Activated CD4-positive, alpha-beta T cell treated with anti-CD3 and anti-CD28 coated beads, Interleukin-2, Interleukin-6, amounts not matched to agents 100 ng/mL and 50 ng/mL, durations not matched to agents 16 hours and 8 hours (primary cell): Measurements from ENCODE around the gene CAB39L.
"Not testable (repeated sequence)": the region's sequence is repeated elsewhere in the genome, so short reads cannot be mapped to it uniquely, and the experiment has no call there.

ENCODE experiments used
- DNase-seq: peaks from one replicate; pipeline ENCODE4 v3.0.0-alpha.2; 2020

Gene CAB39L

DNA sequence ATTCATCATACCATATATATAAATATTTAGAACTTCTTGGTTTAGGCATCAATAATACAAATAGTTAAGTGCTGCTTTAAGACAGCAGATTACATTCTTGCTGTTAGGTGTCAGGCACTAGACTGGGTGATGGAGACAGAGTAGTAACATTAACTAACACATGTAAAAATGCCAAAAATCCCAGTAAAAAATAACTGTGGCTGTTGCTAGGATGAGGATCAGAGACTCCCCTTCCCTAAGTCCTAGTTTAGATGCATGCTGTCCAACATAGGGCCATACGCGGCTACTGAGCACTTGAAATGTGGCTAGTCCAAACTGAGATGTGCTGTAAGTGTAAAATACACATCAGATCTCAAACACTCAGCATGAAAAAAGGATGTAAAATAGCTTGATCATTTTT lies 101.4 kb downstream of the CAB39L start:
- DNase-seq: no peak

DNA sequence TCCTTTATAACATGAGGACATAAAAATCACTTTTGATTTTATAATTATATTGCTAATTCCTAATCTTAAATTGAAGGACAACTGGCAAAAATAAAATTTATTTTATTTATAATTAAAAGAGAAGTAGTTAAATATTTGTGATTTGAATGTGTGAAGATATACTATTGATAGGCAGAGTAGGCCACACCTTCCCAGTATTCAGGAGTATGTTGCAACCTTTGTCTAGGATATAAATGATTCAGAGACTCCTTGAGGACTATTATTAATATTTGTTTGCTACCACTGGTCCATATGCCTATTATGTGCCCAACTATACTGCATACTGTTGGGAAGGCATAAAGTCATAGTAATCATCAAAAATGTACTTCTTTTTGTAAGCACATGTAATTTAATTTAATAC lies 101.9 kb downstream of the CAB39L start:
- DNase-seq: no peak

DNA sequence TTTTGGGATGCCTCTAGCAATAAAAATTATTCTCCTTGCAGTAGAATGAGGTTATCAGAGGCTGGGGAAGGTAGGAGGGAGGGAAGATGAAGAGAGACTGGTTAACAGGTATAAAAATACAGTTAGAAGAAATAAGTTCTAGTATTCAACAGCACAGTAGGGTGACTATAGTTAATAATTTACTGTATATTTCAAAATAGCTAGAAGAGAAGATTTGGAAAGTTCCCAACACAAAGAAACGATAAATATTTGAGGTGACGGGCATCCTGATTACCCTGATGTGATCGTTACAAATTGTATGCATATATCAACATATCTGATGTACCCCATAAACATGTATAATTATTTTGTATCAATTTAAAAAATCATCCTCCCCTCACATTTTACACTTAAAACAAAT lies 102.3 kb downstream of the CAB39L start:
- DNase-seq: no peak

GRCh38 chr13:49340161-49340560 lies 103.7 kb downstream of the CAB39L start:
- DNase-seq: no peak

- DNase-seq: no peak
These were observed 107.2 kb downstream of the CAB39L start for GRCh38 chr13:49336655-49337054.

GRCh38 chr13:49330546-49330864 lies 113.4 kb downstream of the CAB39L start:
- no peak for DNase-seq

GRCh38 chr13:49329831-49330545 lies 113.9 kb downstream of the CAB39L start:
- DNase-seq: no peak

- not testable (repeated sequence) for DNase-seq
These were observed 116.7 kb downstream of the CAB39L start for GRCh38 chr13:49327145-49327544.

GRCh38 chr13:49326222-49326917 lies 117.5 kb downstream of the CAB39L start:
- DNase-seq: no peak

DNA sequence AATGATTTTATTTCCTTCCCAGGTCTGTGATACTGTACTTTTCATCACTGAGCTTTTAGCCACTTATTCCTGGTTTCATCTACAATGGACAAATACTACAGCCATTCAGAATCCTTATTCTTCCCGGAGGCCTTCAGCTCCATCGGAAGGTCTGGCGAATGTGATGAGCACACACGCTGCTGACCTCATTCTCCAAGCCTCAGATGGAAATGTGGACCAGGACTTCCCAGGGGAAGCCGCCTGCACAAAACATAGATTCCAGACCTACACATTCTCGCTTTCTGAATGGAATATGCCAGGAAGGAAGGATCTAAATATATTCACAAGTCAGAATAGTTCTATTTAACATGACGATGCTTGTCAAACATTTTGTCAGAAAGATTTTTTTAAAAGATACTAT lies 120.5 kb downstream of the CAB39L start:
- DNase-seq: no peak

DNA sequence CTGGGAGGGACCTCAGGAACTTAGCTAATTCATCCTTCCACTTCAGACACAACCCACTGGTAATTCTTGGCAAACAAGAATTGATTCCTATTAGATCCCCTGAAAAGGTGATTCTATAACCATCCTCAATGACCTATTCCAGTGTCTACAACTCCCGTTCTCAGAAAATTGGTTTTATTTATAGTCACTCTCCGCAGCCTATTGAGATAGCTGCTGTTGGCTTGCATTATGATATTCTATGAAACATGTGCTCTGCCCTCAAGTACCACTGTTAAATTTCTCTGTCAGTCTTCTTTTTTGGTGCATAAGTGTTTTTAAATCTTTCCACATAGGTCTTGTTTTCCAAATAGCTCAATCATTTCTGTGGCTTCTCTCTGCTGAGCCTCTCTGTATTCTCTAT lies 121.2 kb downstream of the CAB39L start:
- DNase-seq: no peak

DNA sequence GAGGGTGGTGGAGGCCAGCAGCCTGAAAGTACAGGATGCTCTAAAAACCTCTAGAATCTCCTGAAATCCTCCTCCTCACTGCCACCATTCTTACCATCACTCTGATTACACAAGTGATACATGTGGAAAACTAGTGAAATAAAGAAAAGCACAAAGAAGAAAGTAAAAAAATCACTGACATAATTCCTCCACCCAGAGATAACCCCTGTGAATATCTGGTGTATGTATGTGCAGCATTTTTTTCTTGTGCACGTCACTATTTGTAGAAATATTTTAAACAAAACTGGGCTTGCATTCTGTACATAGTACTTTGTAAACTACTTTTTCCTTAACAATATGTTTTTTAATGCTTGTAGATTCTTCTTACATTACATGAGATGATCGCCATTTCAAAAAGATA lies 122.9 kb downstream of the CAB39L start:
- DNase-seq: no peak

DNA sequence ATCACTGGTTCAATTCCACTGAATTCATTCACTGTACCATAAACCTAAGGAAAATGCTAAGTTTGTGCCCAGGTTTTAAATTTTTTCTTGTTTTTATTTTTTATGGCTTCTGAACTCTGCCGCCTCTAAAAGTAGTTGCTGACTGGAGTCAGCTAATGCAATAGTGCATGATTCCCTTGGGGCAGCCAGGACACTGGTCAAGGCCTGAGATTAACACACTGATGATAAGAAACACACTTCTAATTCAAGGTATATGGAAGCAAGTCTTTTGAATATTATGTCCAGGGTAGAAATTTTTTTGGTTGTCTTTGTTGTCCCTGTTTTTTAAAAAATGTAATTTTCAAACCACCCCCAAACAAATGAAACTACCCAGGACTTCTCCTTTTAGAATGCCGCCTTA lies 123.9 kb downstream of the CAB39L start:
- DNase-seq: no peak

- DNase-seq: no peak
These were observed 124.3 kb downstream of the CAB39L start for GRCh38 chr13:49319551-49319950.

- no peak for DNase-seq
These were observed 127.9 kb downstream of the CAB39L start for GRCh38 chr13:49315756-49316482.

DNA sequence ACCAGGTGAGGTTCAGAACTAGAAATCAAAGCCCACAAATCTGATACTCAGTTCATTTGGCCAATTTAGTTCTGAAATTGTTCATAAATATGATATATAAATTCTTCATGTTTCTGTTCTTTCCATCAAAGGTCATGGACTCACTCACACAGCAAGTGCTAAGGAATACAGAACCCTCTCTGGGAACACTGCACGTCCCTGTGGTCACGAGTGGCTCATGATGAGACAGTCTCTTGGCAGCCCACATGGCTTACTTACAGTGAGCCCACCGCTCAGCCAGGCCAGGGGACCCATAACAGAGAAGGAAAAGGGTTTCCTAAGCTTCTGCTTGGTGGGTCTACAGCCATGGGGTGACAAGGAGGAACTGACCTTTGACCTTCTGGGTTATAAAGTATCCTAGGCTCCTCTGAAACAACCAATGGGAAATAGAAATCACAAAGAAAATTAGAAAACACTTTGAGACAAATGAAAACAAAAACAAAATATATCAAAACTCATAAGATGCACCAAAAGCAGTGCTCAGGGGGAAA lies 128.8 kb downstream of the CAB39L start:
- no peak for DNase-seq

- DNase-seq: peak; percentile 12
These were observed 129.5 kb downstream of the CAB39L start for GRCh38 chr13:49314344-49314882.

DNA sequence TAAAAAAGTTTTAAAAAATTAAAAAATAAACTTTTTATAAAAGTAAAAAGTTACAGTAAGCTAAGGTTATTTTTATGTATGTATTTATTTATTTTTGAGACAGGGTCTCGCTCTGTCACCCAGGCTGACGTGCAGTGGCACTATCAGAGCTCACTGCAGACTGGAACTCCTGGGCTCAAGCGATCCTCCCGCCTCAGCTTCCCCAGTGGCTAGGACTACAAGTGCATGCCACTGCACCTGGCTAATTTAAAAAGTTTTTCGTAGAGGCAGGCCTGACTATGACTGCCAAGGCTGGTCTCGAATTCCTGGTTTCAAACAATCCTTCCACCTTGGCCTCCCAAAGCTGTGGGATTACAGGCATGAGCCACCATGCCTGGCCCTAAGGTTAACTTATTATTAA lies 132.0 kb downstream of the CAB39L start:
- no peak for DNase-seq

- DNase-seq: no peak
These were observed 133.6 kb downstream of the CAB39L start for GRCh38 chr13:49310251-49310650.

DNA sequence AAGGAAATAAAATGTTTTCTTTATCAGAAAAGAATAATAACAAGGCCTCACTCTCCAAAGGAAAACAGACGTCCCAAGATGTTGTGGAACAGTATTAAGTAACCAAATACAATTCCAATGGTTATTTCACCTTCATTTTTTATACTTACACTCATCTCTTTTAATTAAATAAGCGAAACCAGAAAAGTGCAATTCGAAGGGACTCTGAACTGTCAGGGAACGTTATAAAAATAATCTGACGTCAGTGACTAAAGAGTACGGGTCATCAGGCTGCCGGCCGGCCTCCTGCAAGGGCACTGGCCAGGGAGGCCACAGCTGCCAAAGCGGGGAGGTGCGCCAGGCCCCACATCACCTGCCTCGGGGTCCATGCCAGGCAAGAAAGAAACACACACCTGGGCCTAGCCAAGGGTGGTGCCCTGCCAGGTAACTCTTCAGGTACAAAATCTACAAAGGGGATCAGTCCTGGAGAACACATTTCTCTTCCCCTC lies 134.9 kb downstream of the CAB39L start:
- DNase-seq: no peak

GRCh38 chr13:49308097-49308875 lies 135.6 kb downstream of the CAB39L start:
- DNase-seq: no peak

DNA sequence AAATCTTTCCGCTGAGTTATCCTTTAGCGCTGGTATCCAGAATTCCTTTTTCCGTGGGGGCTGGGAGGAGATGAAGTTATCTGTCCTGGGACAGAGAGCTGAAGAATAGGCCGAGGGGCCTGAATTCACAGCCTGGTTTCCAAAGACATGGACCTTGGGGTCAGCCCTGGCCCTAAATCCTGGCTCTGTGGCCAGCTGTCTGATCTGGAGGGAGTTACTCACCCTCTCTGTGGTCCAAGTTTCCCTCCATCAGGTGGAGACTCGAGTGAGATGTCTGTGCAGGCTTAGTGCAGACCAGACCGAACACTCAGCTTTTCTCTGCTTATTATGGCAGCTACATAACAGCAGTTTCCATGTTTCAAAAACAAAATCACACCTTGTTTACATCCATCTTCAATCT lies 136.5 kb downstream of the CAB39L start:
- DNase-seq: no peak
